ENCODE results near the gene NIN. TPM values are rescaled to one million over a fixed set of nuclear protein-coding genes. Genes with fewer than 3 reads are reported as not detected.

Gene NIN
- total RNA-seq, 1 experiment from 2014 or later = 26.6 TPM

DNA sequence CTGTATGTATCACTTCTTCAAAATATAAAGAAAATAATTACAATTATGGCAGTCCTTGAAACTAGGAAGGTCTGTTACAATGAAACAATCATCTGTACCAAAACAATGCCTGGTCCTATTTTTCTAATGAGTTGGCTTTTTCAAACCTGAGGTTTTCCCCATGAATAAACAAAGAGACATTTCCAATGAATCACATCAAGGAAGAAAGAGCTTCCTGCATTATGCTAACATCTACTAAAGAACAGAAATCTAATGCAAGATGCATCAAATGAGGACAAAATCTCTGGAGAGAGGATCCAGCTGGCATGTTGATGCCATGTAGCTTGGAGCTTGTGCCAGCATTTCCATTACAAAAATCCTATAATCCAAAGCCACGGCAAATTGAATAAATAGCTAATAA is 29.3 kb downstream of the NIN start:
- Mint-ChIP-seq H3K4me3 (ENCODE audit: low read depth, unreplicated experiment) (no peak overlapping the region), H3K36me3 (ENCODE audit: insufficient read depth, unreplicated experiment) (no peaks in the 10 kb centered on the region), H3K27me3 (ENCODE audit: unreplicated experiment) (no peaks in the 10 kb centered on the region), H3K27ac (ENCODE audit: unreplicated experiment) (no peak overlapping the region), H3K4me1 (ENCODE audit: low read depth, unreplicated experiment) (no peaks in the 10 kb centered on the region), H3K9me3 (ENCODE audit: low read depth, unreplicated experiment) (no peaks in the 10 kb centered on the region)
- intact Hi-C loops (cut with micrococcal nuclease; ENCODE audit: unreplicated experiment) = no loop called here
- TF ChIP-seq, protein P1, sequence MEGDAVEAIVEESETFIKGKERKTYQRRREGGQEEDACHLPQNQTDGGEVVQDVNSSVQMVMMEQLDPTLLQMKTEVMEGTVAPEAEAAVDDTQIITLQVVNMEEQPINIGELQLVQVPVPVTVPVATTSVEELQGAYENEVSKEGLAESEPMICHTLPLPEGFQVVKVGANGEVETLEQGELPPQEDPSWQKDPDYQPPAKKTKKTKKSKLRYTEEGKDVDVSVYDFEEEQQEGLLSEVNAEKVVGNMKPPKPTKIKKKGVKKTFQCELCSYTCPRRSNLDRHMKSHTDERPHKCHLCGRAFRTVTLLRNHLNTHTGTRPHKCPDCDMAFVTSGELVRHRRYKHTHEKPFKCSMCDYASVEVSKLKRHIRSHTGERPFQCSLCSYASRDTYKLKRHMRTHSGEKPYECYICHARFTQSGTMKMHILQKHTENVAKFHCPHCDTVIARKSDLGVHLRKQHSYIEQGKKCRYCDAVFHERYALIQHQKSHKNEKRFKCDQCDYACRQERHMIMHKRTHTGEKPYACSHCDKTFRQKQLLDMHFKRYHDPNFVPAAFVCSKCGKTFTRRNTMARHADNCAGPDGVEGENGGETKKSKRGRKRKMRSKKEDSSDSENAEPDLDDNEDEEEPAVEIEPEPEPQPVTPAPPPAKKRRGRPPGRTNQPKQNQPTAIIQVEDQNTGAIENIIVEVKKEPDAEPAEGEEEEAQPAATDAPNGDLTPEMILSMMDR (IDR thresholded peaks at IDR 0.05; ENCODE audit: unreplicated experiment) = no peak
- CTCF ChIA-PET = no interaction called here
- no peak for DNase-seq
- no TSS peak for BruUV-seq (replicated peaks)

DNA sequence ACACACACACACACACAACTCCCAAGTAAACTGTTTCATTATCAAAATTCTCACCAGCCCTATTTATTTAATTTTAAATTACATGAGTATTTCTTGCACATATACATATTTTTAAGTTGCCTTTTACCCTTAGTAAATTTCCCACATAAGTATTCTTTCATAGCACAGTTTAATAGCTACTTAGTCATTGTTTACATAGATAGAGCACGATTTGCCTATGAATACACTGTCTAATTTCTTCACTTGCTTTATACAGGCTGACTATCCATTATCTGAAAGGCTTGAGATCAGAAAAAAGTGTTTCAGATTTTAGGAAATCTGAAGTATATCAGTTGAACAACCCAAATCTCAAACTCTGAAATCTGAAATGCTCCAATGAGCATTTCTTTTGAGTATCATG is 30.9 kb downstream of the NIN start:
- H3K27ac Mint-ChIP-seq (ENCODE audit: unreplicated experiment) = no peak overlapping the region
- intact Hi-C loops (cut with micrococcal nuclease; ENCODE audit: unreplicated experiment) = no loop called here
- H3K4me3 Mint-ChIP-seq (ENCODE audit: low read depth, unreplicated experiment) = no peak overlapping the region
- H3K9me3 Mint-ChIP-seq (ENCODE audit: low read depth, unreplicated experiment) = no peaks in the 10 kb centered on the region
- CTCF ChIA-PET = interaction anchor here (0.7 to 1.0 kb wide), 3 partner anchors 14 to 732 kb away, joined by 3 read pairs; no protein-coding TSS in a partner anchor
- no peaks in the 10 kb centered on the region for H3K4me1 Mint-ChIP-seq (ENCODE audit: low read depth, unreplicated experiment)
- H3K36me3 Mint-ChIP-seq (ENCODE audit: insufficient read depth, unreplicated experiment) = no peaks in the 10 kb centered on the region
- no peaks in the 10 kb centered on the region for H3K27me3 Mint-ChIP-seq (ENCODE audit: unreplicated experiment)
- BruUV-seq (replicated peaks) = no TSS peak
- no peak for DNase-seq
- TF ChIP-seq, protein P1 (IDR thresholded peaks at IDR 0.05; ENCODE audit: unreplicated experiment) = no peak

DNA sequence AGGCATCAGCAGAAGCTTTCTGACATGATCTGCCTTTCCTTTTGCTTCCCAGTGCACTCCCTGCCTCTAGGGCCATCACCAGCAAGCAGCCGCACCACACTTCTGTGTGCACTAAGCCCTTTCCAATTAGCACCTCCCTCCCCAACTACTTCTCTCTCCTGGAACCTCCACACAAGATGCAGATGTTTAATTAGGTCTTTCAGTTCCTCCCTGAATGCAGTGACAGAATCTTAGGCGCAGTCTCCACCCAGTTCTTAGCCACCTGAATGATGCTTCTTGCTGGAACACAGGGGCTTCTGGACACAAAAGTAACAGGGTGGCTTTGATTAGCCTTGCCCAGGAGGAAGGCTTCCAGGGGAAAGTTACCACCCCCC is 32.9 kb downstream of the NIN start:
- BruUV-seq (replicated peaks) = no TSS peak
- CTCF ChIA-PET = no interaction called here
- Mint-ChIP-seq H3K9me3 (ENCODE audit: low read depth, unreplicated experiment) (no peaks in the 10 kb centered on the region), H3K4me3 (ENCODE audit: low read depth, unreplicated experiment) (no peak overlapping the region), H3K27ac (ENCODE audit: unreplicated experiment) (no peak overlapping the region), H3K4me1 (ENCODE audit: low read depth, unreplicated experiment) (no peaks in the 10 kb centered on the region), H3K36me3 (ENCODE audit: insufficient read depth, unreplicated experiment) (no peaks in the 10 kb centered on the region), H3K27me3 (ENCODE audit: unreplicated experiment) (no peaks in the 10 kb centered on the region)
- TF ChIP-seq, protein P1 (IDR thresholded peaks at IDR 0.05; ENCODE audit: unreplicated experiment) = no peak
- intact Hi-C loops (cut with micrococcal nuclease; ENCODE audit: unreplicated experiment) = no loop called here
- no peak for DNase-seq

DNA sequence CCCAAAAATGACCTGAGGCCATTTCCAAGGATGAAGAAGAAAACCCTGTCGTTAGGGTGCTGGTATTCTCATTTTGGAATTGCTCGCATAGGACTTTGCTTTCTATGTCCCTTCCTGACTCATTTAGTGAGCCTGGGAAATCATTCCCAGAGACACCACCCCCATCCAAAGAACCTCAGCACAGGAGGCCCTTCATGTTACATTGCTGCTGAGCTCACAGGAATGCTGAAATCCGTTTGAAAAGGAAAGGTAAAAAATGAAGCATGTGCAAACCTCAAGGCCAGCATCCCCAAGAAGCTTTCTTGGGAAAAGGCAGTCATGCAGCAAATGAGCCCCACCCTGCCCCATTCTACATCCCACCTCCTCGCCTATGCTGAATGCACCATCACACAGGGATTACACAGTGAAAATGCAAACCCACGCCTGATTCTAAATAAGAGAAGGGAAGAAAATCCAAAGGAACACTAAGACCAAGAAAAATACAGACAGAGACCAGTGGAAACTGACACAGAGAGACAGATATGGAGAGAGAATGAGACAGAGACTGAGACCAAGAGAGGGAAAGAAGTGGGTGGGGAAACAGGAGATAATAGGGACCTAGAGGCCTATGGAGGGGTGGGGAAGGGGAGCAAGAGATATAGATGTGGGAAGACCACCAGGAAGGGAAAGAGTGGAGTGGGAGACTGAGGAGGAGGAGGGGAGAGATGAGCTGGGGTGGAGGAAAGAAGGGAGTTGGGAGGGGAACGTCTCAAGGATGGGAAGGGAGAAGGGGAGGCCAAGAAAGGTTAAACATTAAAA is 33.5 kb downstream of the NIN start:
- H3K36me3 Mint-ChIP-seq (ENCODE audit: insufficient read depth, unreplicated experiment) = no peaks in the 10 kb centered on the region
- H3K27ac Mint-ChIP-seq (ENCODE audit: unreplicated experiment) = no peak overlapping the region
- no peaks in the 10 kb centered on the region for H3K9me3 Mint-ChIP-seq (ENCODE audit: low read depth, unreplicated experiment)

More for the DNA sequence above, 33.5 kb downstream of the NIN start:
- Mint-ChIP-seq H3K4me1 (ENCODE audit: low read depth, unreplicated experiment) (no peaks in the 10 kb centered on the region), H3K27me3 (ENCODE audit: unreplicated experiment) (no peaks in the 10 kb centered on the region), H3K4me3 (ENCODE audit: low read depth, unreplicated experiment) (no peak overlapping the region)
- CTCF ChIA-PET = interaction anchor here (1.6 kb wide), 1 partner anchor 12 kb away, joined by 5 read pairs; no protein-coding TSS in a partner anchor
- TF ChIP-seq, protein P1 (IDR thresholded peaks at IDR 0.05; ENCODE audit: unreplicated experiment) = no peak
- DNase-seq = no peak
- intact Hi-C loops (cut with micrococcal nuclease; ENCODE audit: unreplicated experiment) = no loop called here
- no TSS peak for BruUV-seq (replicated peaks)
